ENCODE data around the gene MTX1.
"Not testable (repeated sequence)": the region's sequence is repeated elsewhere in the genome, so short reads cannot be mapped to it uniquely, and the experiment has no call there.

- TF ChIP-seq, protein P1, sequence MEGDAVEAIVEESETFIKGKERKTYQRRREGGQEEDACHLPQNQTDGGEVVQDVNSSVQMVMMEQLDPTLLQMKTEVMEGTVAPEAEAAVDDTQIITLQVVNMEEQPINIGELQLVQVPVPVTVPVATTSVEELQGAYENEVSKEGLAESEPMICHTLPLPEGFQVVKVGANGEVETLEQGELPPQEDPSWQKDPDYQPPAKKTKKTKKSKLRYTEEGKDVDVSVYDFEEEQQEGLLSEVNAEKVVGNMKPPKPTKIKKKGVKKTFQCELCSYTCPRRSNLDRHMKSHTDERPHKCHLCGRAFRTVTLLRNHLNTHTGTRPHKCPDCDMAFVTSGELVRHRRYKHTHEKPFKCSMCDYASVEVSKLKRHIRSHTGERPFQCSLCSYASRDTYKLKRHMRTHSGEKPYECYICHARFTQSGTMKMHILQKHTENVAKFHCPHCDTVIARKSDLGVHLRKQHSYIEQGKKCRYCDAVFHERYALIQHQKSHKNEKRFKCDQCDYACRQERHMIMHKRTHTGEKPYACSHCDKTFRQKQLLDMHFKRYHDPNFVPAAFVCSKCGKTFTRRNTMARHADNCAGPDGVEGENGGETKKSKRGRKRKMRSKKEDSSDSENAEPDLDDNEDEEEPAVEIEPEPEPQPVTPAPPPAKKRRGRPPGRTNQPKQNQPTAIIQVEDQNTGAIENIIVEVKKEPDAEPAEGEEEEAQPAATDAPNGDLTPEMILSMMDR (IDR thresholded peaks at IDR 0.05) = not testable (repeated sequence)
- TF ChIP-seq POLR2A (IDR thresholded peaks at IDR 0.05) = not testable (repeated sequence)
Measured at GRCh38 chr1:155168105-155168445, 40.4 kb upstream of the MTX1 start.

All from tibial nerve (tissue), 3 donors.